Measurements from ENCODE around the gene BEGAIN.

DNA sequence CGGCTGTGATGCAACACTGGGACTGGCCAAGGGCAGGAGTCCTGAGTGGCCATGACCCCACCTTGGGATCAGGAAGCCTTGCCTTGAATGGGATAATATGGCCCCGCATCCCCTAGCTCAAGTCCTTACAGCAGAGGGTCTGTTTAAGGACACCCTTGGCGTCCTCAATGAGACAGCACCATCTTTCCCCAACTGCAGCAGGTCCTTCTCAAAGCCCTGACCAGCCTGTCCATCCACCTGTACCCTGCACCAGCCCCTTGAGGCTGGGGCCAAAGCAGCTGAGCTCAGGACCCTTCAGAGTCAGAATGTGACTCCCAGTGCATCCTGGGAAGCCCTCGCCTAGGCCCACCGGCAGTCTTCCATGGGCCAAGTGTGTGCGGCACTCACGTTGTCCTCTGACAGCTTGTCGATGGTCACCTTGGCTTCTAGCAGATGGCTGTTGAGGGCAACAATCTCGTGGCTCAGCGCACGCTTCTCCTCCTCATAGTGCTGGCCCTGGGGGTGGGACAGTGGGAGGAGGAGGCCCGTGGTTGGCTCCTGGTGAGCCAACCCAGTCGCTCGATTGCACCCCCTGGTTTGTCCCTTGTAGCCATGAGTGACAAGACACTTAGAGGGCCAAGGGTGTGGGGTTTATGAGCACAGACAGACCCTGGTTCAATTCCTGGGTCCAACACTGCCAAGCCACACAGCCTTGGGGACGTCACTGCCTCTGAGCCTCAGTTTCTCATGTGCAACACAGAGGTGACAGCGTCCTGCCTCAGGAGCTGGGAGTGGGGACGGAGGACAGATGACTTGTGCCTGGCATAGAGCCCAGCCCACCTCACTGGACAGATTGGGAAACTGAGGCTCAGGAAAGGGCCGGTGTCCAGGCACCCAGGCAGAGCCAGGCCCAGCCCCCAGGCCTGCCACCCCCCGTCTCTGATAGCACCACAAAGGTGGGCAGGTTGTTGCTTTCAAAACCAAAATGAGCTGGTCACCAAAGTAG, 43.5 kb downstream of the BEGAIN start:
- no peak for TF ChIP-seq POLR2A (IDR thresholded peaks at IDR 0.05; ENCODE audit: low read length)
- no peak for TF ChIP-seq GATA1 (IDR thresholded peaks at IDR 0.05; ENCODE audit: low read depth, low read length)
